Colonic mucosa (tissue), 4 donors: Measurements from ENCODE around the gene KRT1. TPM values are rescaled to one million over a fixed set of nuclear protein-coding genes. Genes with fewer than 3 reads are reported as not detected.

ENCODE experiments used
- DNase-seq: peaks from one replicate; pipeline ENCODE4 v3.0.0-alpha.2; 2020
- H3K27ac ChIP-seq: fragments of 200-600 bp; one replicate; pipeline ENCODE4 v1.8.0; 2021
- H3K27me3 ChIP-seq: fragments of 200-600 bp; one replicate; pipeline ENCODE4 v1.8.0; 2021
- H3K36me3 ChIP-seq: fragments of 200-600 bp; one replicate; pipeline ENCODE4 v1.8.0; 2021
- H3K4me1 ChIP-seq: fragments of 200-600 bp; one replicate; pipeline ENCODE4 v1.8.0; 2021; ENCODE audit warnings: mild to moderate bottlenecking
- H3K4me3 ChIP-seq: fragments of 200-600 bp; one replicate; pipeline ENCODE4 v1.8.0; 2021
- H3K9ac ChIP-seq, 2 donors: one replicate each; pipeline ENCODE4 v1.7.0; 2013; ENCODE audit warnings: control low read depth in 2 of 2, low read depth in 2 of 2, low read length in 2 of 2
- H3K9me3 ChIP-seq: fragments of 200-600 bp; one replicate; pipeline ENCODE4 v1.8.0; 2021
- CTCF ChIP-seq: fragments of 200-600 bp; IDR thresholded peaks from one replicate; pipeline ENCODE4 v1.8.0; 2022; ENCODE audit warnings: antibody characterized with exemption, mild to moderate bottlenecking
- intact Hi-C: fragments of 100-400 bp; cut with DNase I; formaldehyde crosslinking; loops from one replicate; pipeline ENCODE4 v1.14.1; 2022
- total RNA-seq, 2 donors: library from RNA; stranded (reverse); fragmentation: NEBNext Ultra II Directional in 1 of 2; extraction: Animal tissue kit (Norgen Biotek cat#: 25700) in 1 of 2; gene quantifications; one replicate each; pipeline ENCODE4 v1.2.1, GENCODE V29; 2021
- donor health status: healthy.
- donor health status: DM: no; HTN: no; CAD: no.
- donor health status: DM: no; HTN: no; CAD: no.

Gene KRT1
- total RNA-seq, 2 donors from 2014 or later: 1.2 TPM; not detected in 1

- H3K4me3 ChIP-seq: no peak overlapping the region
- no peaks in the 10 kb centered on the region for H3K27me3 ChIP-seq
- intact Hi-C loops: no loop called here
- H3K9me3 ChIP-seq: no peaks in the 10 kb centered on the region
- TF ChIP-seq CTCF: no peak
- no peak for DNase-seq
- H3K9ac ChIP-seq: no peak overlapping the region
- H3K4me1 ChIP-seq: no peaks in the 10 kb centered on the region
- H3K27ac ChIP-seq: no peak overlapping the region
- H3K36me3 ChIP-seq: no peaks in the 10 kb centered on the region
These were observed 42.9 kb downstream of the KRT1 start for GRCh38 chr12:52637299-52637698.

DNA sequence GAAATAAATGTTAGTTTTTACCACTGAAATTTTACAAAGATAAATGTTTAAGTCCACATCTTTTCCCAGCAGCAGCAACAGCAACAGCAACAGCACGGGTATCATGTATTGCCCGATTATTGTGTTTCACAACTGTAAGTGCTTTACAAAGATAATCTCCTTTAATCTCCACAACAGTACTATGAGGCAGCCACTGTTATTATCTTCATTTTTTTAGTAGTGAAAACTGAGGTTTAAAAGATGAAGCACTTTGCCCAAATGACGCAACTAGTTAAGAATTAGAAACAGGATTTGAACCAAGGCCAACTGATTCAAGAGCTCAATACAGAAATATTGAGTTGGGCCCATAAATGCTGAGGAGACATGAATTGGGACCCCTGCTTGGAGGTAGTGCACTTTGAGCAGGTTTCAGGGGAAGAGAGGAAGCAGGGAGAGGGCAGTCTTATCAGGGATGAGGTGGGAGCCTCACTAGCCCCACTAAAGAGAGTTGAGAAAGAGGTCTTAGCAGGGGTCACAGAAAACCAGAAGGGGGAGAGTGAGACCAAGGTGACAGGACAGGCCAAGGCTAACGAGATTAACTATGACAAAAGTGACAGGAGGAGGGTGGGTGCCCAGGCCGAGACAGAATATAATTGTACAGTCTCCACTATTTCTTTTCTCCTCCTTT, 43.5 kb downstream of the KRT1 start:
- Histone ChIP-seq H3K27me3 (no peaks in the 10 kb centered on the region), H3K36me3 (no peaks in the 10 kb centered on the region), H3K9ac (no peak overlapping the region), H3K4me1 (no peaks in the 10 kb centered on the region), H3K9me3 (no peaks in the 10 kb centered on the region), H3K27ac (no peak overlapping the region), H3K4me3 (no peak overlapping the region)
- TF ChIP-seq CTCF: no peak
- no peak for DNase-seq
- intact Hi-C loops: no loop called here

DNA sequence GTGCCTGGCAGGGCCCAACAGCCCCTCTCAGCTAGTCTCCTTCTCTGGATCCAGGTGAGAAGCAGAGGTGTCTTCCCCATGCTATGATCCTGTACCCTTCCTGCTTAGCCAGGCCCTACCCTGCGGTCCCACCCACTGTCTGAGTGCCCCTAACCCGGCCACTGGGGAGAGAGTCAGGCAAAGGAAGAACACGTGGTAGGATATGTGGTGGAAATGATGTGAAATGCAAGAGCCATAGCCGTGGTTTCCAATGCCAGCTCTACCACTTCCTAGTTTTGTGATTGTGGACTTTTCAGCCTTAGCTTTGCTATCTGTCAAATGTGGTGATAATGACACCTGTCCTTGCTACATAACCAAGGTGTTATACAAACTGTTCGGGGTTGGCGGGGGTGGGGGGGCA, 44.0 kb downstream of the KRT1 start:
- H3K27ac ChIP-seq: no peak overlapping the region
- TF ChIP-seq CTCF: no peak
- no peak overlapping the region for H3K4me3 ChIP-seq
- H3K27me3 ChIP-seq: no peaks in the 10 kb centered on the region
- H3K9ac ChIP-seq: no peak overlapping the region
- intact Hi-C loops: no loop called here
- H3K9me3 ChIP-seq: no peaks in the 10 kb centered on the region
- DNase-seq: no peak
- H3K4me1 ChIP-seq: no peaks in the 10 kb centered on the region
- H3K36me3 ChIP-seq: no peaks in the 10 kb centered on the region

- intact Hi-C loops: no loop called here
These were observed 45.7 kb downstream of the KRT1 start for GRCh38 chr12:52634266-52635056.

GRCh38 chr12:52633383-52633782, 46.8 kb downstream of the KRT1 start:
- Histone ChIP-seq H3K27me3 (no peaks in the 10 kb centered on the region), H3K9ac (no peak overlapping the region), H3K27ac (no peak overlapping the region), H3K9me3 (no peaks in the 10 kb centered on the region), H3K4me3 (no peak overlapping the region), H3K36me3 (no peaks in the 10 kb centered on the region), H3K4me1 (no peaks in the 10 kb centered on the region)
- intact Hi-C loops: no loop called here
- no peak for DNase-seq
- no peak for TF ChIP-seq CTCF

More at GRCh38 chr12:52634266-52635056, 45.7 kb downstream of the KRT1 start:
- H3K9me3 ChIP-seq: no peaks in the 10 kb centered on the region
- H3K27me3 ChIP-seq: no peaks in the 10 kb centered on the region
- H3K27ac ChIP-seq: no peak overlapping the region
- DNase-seq: no peak
- no peak overlapping the region for H3K9ac ChIP-seq
- H3K4me3 ChIP-seq: no peak overlapping the region
- TF ChIP-seq CTCF: no peak
- H3K4me1 ChIP-seq: no peaks in the 10 kb centered on the region
- no peaks in the 10 kb centered on the region for H3K36me3 ChIP-seq
